ENCODE measurements around the gene NXN. TPM values are rescaled to one million over a fixed set of nuclear protein-coding genes. Genes with fewer than 3 reads are reported as not detected.

Gene NXN
- polyA plus RNA-seq, 3 donors = not detected

DNA sequence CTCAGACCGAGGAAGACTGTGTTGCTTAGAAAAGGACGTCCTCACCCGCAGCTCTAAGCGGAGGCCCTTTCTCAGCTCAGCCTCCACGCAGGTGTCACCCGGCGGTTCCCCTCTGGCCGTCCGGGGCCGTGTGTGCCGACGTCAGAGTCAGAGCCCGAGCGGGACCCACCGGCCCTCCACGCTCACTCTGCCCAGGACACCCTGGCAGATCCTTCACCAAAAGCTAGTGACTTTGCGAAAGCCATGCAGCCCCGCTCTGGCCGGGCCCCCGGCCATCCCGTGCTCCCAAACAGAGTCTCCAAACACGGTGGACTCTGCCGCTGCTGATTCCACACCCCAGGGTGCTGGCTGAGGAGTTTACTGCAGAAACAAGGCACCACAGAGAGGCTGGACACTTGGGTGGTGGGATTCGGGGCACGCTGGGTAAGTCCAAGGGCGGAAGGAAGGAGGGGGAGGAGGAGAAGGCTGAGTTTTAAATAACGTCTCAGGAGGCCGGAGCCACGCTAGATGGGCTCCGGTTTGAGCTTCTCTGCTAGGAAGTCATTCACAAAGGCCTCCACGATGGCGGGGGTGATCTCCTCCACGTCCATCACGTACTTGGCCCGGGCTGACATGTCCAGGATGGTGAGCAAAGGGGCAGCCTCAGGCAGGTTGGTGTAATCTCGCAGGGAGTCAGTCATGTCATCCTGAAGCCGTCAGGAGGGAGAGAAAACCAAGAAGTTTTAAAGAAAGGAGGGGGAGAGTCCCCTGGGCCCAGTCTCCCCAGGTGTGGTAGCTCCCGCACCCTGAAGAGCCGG, 178.9 kb downstream of the NXN start:
- no peaks in the 10 kb centered on the region for H3K4me1 Mint-ChIP-seq
- H2AFZ ChIP-seq (ENCODE audit: insufficient read depth, low read depth, low read length, poor library complexity, severe bottlenecking) = no peak overlapping the region
- H3K4me1 ChIP-seq (ENCODE audit: control insufficient read depth in 1 of 2, insufficient read depth in 2 of 2, low read length in 2 of 2) = no peaks in the 10 kb centered on the region
- peaks cover 2 to 17% (median 8%) of the 10 kb centered on the region in 3 donors for H3K27me3 Mint-ChIP-seq (ENCODE audit: low read depth in 3 of 3)
- WGBS (ENCODE audit: insufficient coverage) = 94% methylated on average over 31 of the region's 39 CpGs
- H3K9me3 Mint-ChIP-seq = no peaks in the 10 kb centered on the region
- no peaks in the 10 kb centered on the region for H3K36me3 Mint-ChIP-seq
- intact Hi-C loops (cut with micrococcal nuclease) = no loop called here
- H3K79me2 ChIP-seq (ENCODE audit: insufficient read depth, low read length) = no peaks in the 10 kb centered on the region
- H3K27me3 ChIP-seq (ENCODE audit: control insufficient read depth in 2 of 2, insufficient read depth in 2 of 2, low read length in 2 of 2) = no peaks in the 10 kb centered on the region
- no peak for DNase-seq
- no peaks in the 10 kb centered on the region for H3K9me3 ChIP-seq (replicated peaks in 1 of 2; ENCODE audit: control insufficient read depth in 1 of 2, insufficient read depth in 1 of 2, low read length in 2 of 2)
- no peak for TF ChIP-seq CTCF (IDR thresholded peaks at IDR 0.05)
- no peaks in the 10 kb centered on the region for H4K20me1 ChIP-seq (ENCODE audit: insufficient read depth, low read length)
- H3K4me3 ChIP-seq (replicated peaks in 1 of 3; ENCODE audit: low read depth in 2 of 3, low read length in 3 of 3) = no peak overlapping the region
- H3K27ac Mint-ChIP-seq = peak overlapping the region in 1 of 7 donors; percentile 64
- H3K27ac ChIP-seq (ENCODE audit: low read depth in 1 of 2, low read length in 2 of 2) = no peak overlapping the region
- H3K4me3 Mint-ChIP-seq = no peak overlapping the region
- H3K4me2 ChIP-seq (replicated peaks; ENCODE audit: extremely low read depth, low read length, poor library complexity, severe bottlenecking) = no peak overlapping the region
- no peaks in the 10 kb centered on the region for H3K36me3 ChIP-seq (replicated peaks in 1 of 2; ENCODE audit: control insufficient read depth in 1 of 2, insufficient read depth in 2 of 2, low read length in 2 of 2)
- no peak overlapping the region for H3K9ac ChIP-seq (ENCODE audit: insufficient read depth, low read length, poor library complexity, severe bottlenecking)

GRCh38 chr17:799261-799660, 180.3 kb downstream of the NXN start:
- intact Hi-C loops (cut with micrococcal nuclease) = loop anchor here (5.0 kb wide), 2 partner anchors 183 to 198 kb away; partner anchors contain the start of gene TIMM22 (in 1 of the 2)
- Histone ChIP-seq H3K9me3 (replicated peaks in 1 of 2; ENCODE audit: control insufficient read depth in 1 of 2, insufficient read depth in 1 of 2, low read length in 2 of 2) (no peaks in the 10 kb centered on the region), H3K4me1 (ENCODE audit: control insufficient read depth in 1 of 2, insufficient read depth in 2 of 2, low read length in 2 of 2) (no peaks in the 10 kb centered on the region), H3K9ac (ENCODE audit: insufficient read depth, low read length, poor library complexity, severe bottlenecking) (no peak overlapping the region), H2AFZ (ENCODE audit: insufficient read depth, low read depth, low read length, poor library complexity, severe bottlenecking) (no peak overlapping the region), H3K27ac (ENCODE audit: low read depth in 1 of 2, low read length in 2 of 2) (no peak overlapping the region), H3K27me3 (ENCODE audit: control insufficient read depth in 2 of 2, insufficient read depth in 2 of 2, low read length in 2 of 2) (no peaks in the 10 kb centered on the region), H3K79me2 (ENCODE audit: insufficient read depth, low read length) (no peaks in the 10 kb centered on the region), H4K20me1 (ENCODE audit: insufficient read depth, low read length) (no peaks in the 10 kb centered on the region), H3K4me3 (replicated peaks in 1 of 3; ENCODE audit: low read depth in 2 of 3, low read length in 3 of 3) (no peak overlapping the region), H3K4me2 (replicated peaks; ENCODE audit: extremely low read depth, low read length, poor library complexity, severe bottlenecking) (no peak overlapping the region), H3K36me3 (replicated peaks in 1 of 2; ENCODE audit: control insufficient read depth in 1 of 2, insufficient read depth in 2 of 2, low read length in 2 of 2) (no peaks in the 10 kb centered on the region)
- Mint-ChIP-seq H3K4me1 (peaks cover 7% of the 10 kb centered on the region), H3K9me3 (peaks cover 0 to 3% (median 0%) of the 10 kb centered on the region in 7 donors), H3K36me3 (no peaks in the 10 kb centered on the region), H3K4me3 (no peak overlapping the region), H3K27ac (no peak overlapping the region), H3K27me3 (ENCODE audit: low read depth in 3 of 3) (peaks cover 2 to 18% (median 9%) of the 10 kb centered on the region in 3 donors)
- 95% methylated on average over 6 of the region's 11 CpGs for WGBS (ENCODE audit: insufficient coverage)
- no peak for TF ChIP-seq CTCF (IDR thresholded peaks at IDR 0.05)
- DNase-seq = no peak
